Heart left ventricle (tissue), 16 donors: ENCODE results near the gene IAH1. TPM values are rescaled to one million over a fixed set of nuclear protein-coding genes. Genes with fewer than 3 reads are reported as not detected.

ENCODE experiments used
- ATAC-seq, 4 donors: fragments of 200-7000 bp; cut with Tn5 transposase; one replicate each; pipeline ENCODE4 v1.9.1; 2020 to 2022; ENCODE audit warnings: moderate library complexity in 4 of 4, mild to moderate bottlenecking in 3 of 4, moderate number of reproducible peaks in 1 of 4
- DNase-seq, 5 donors: peaks; one replicate each; pipeline ENCODE4 v3.0.0-alpha.2; 2020
- H3K27ac ChIP-seq, 12 donors: fragments of 200-600 bp; sonication (generic) in 4 of 12; one replicate each; pipeline versions ENCODE4 v1.5.0 to v1.8.0; 2016 to 2022; ENCODE audit warnings: mild to moderate bottlenecking in 2 of 12
- H3K27me3 ChIP-seq, 9 donors: fragments of 200-600 bp; sonication (generic) in 2 of 9; one replicate each; pipeline versions ENCODE4 v1.5.1 to v1.8.0; 2016 to 2022; ENCODE audit warnings: mild to moderate bottlenecking in 3 of 9
- H3K36me3 ChIP-seq, 9 donors: fragments of 200-600 bp; sonication (generic) in 2 of 9; one replicate each; pipeline versions ENCODE4 v1.5.0 to v1.8.0; 2018 to 2022; ENCODE audit warnings: mild to moderate bottlenecking in 2 of 9
- H3K4me1 ChIP-seq, 12 donors: fragments of 200-600 bp; sonication (generic) in 4 of 12; one replicate each; pipeline versions ENCODE4 v1.5.0 to v1.8.0; 2016 to 2022; ENCODE audit warnings: mild to moderate bottlenecking in 3 of 12
- H3K4me3 ChIP-seq, 12 donors: fragments of 200-600 bp; sonication (generic) in 4 of 12; one replicate each; pipeline versions ENCODE4 v1.5.0 to v1.8.0; 2017 to 2022; ENCODE audit warnings: mild to moderate bottlenecking in 9 of 12, moderate library complexity in 4 of 12
- H3K9me3 ChIP-seq, 12 donors: fragments of 200-600 bp; sonication (generic) in 4 of 12; one replicate each; pipeline versions ENCODE4 v1.5.0 to v1.8.0; 2016 to 2022; ENCODE audit warnings: mild to moderate bottlenecking in 1 of 12
- CTCF ChIP-seq, 12 donors: fragments of 200-600 bp; sonication (generic) in 4 of 12; IDR thresholded peaks; one replicate each; pipeline versions ENCODE4 v1.5.0 to v1.8.0; 2018 to 2022; ENCODE audit warnings: antibody characterized with exemption in 12 of 12, mild to moderate bottlenecking in 5 of 12
- POLR2A ChIP-seq, 2 donors: fragments of 450-650 bp; IDR thresholded peaks; one replicate each; pipeline ENCODE4 v1.6.1; 2017; ENCODE audit warnings: antibody characterized with exemption in 2 of 2, mild to moderate bottlenecking in 2 of 2, moderate library complexity in 2 of 2
- WGBS, 4 donors: extraction: QIAGEN DNeasy Blood & Tissue Kit in 2 of 4; methylation state at CpG; one replicate each; pipeline versions ENCODE4 v1.1.5 to v1.1.7; 2013 to 2018; 5-methylcytosine and 5-hydroxymethylcytosine counted together
- intact Hi-C, 10 donors: fragments of 100-400 bp; cut with DNase I; formaldehyde crosslinking; loops; one replicate each; pipeline versions ENCODE4 v1.11.1 to v1.14.2; 2022
- polyA plus RNA-seq, 2 donors: library from polyadenylated mRNA; stranded (reverse); fragments of 200-250 nt; gene quantifications; one replicate each; pipeline ENCODE4 v1.2.3, GENCODE V29; 2013
- total RNA-seq, 9 donors: library from RNA; depleted of rRNA in 2 of 9; stranded (reverse); fragments of >200 nt in 2 of 9; fragmentation: NEBNext Ultra II Directional in 3 of 9; extraction: Animal tissue kit (Norgen Biotek cat#: 25700) in 3 of 9; gene quantifications; one replicate each; pipeline versions ENCODE4 v1.1.0 to v1.2.4, GENCODE V29; 2016 to 2023
- donor health status: ischemic (EF 13 %, LVEDD 7.1; RV severe dilation, severe dysfunction).
- donor health status: healthy with polysubstance abuse.
- donor health status: DM: no; HTN: yes; CAD: no.
- donor health status: DM: no; HTN: no; CAD: no.
- donor health status: ischemic (EF 25% LVEDD 6.9; RV normal size, moderate dysfunction).
- donor health status: ischemic (EF 25% LVEDD 5.7; RV mildly dilated, moderate dysfunction).
- donor health status: healthy.
- donor health status: DM: yes; HTN: yes; CAD: no.
- donor health status: ischemic (EF 35%, LVEDD 5.7; RV mildly dilated, moderate dysfunction).
- donor health status: nonischemic (EF 11% LVEDD 7.7; RV severe dilation, severe dysfunction).
- donor health status: DM: yes; HTN: yes; CAD: no.
- donor health status: PGD.
- donor health status: ischemic (EF 29% LVEDD 5.4; RV normal size, mild dysfunction).
- donor health status: nonischemic (EF 23%, LVEDD 6.1; RV moderate dilation, normal function).

IAH1 gene
- total and polyA plus RNA-seq, 11 donors: 51.6 to 124 (median 78.0) TPM

GRCh38 chr2:9465170-9465569 lies 9.2 kb upstream of the IAH1 start:
- no peak overlapping the region for H3K4me3 ChIP-seq
- ATAC-seq (no peak), DNase-seq (no peak)
- H3K27me3 ChIP-seq: no peaks in the 10 kb centered on the region
- peaks cover 0 to 78% (median 44%) of the 10 kb centered on the region in 9 donors for H3K36me3 ChIP-seq
- H3K4me1 ChIP-seq: peaks cover 0 to 7% (median 0%) of the 10 kb centered on the region in 12 donors
- intact Hi-C loops: no loop called here
- no peaks in the 10 kb centered on the region for H3K9me3 ChIP-seq
- no peak overlapping the region for H3K27ac ChIP-seq
- 69 to 98% (median 83%) methylated on average over 7 of the region's 7 CpGs for WGBS, 4 donors
- TF ChIP-seq POLR2A (IDR thresholded peaks at IDR 0.05) (no peak), CTCF (IDR thresholded peaks at IDR 0.05) (no peak)

- Histone ChIP-seq H3K4me1 (peaks cover 0 to 7% (median 0%) of the 10 kb centered on the region in 12 donors), H3K4me3 (no peak overlapping the region), H3K9me3 (no peaks in the 10 kb centered on the region), H3K36me3 (peaks cover 0 to 75% (median 33%) of the 10 kb centered on the region in 9 donors), H3K27me3 (no peaks in the 10 kb centered on the region), H3K27ac (no peak overlapping the region)
- intact Hi-C loops: no loop called here
- DNase-seq (no peak), ATAC-seq (no peak)
- TF ChIP-seq CTCF (IDR thresholded peaks at IDR 0.05) (no peak), POLR2A (IDR thresholded peaks at IDR 0.05) (no peak)
- WGBS, 4 donors: 76 to 96% (median 87%) methylated on average over 33 to 46 of the region's 46 CpGs
Measured at GRCh38 chr2:9466147-9466683, 8.1 kb upstream of the IAH1 start.

- no peak for ATAC-seq
- WGBS, 4 donors: 82 to 90% (median 90%) methylated on average over 10 of the region's 10 CpGs
- peaks cover 0 to 70% (median 29%) of the 10 kb centered on the region in 9 donors for H3K36me3 ChIP-seq
- TF ChIP-seq CTCF (IDR thresholded peaks at IDR 0.05) (no peak), POLR2A (IDR thresholded peaks at IDR 0.05) (no peak)
- no peaks in the 10 kb centered on the region for H3K9me3 ChIP-seq
- H3K27ac ChIP-seq: no peak overlapping the region
- no peaks in the 10 kb centered on the region for H3K27me3 ChIP-seq
- no peak for DNase-seq
- H3K4me3 ChIP-seq: no peak overlapping the region
- intact Hi-C loops: no loop called here
- H3K4me1 ChIP-seq: peaks cover 0 to 7% (median 0%) of the 10 kb centered on the region in 12 donors
Measured at GRCh38 chr2:9467687-9468086, 6.7 kb upstream of the IAH1 start.

GRCh38 chr2:9471206-9471605 lies 3.1 kb upstream of the IAH1 start:
- Histone ChIP-seq H3K27ac (no peak overlapping the region), H3K9me3 (no peaks in the 10 kb centered on the region), H3K36me3 (peaks cover 0 to 42% (median 17%) of the 10 kb centered on the region in 9 donors), H3K4me1 (peaks cover 0 to 22% (median 19%) of the 10 kb centered on the region in 12 donors), H3K4me3 (no peak overlapping the region), H3K27me3 (no peaks in the 10 kb centered on the region)
- 66 to 69% (median 68%) methylated on average over 5 of the region's 5 CpGs for WGBS, 4 donors
- ATAC-seq (no peak), DNase-seq (no peak)
- no peak for TF ChIP-seq CTCF (IDR thresholded peaks at IDR 0.05)
- no peak for TF ChIP-seq POLR2A (IDR thresholded peaks at IDR 0.05)
- intact Hi-C loops: loop anchor here in 3 of 10 donors (5.0 to 10.0 kb wide), 3 partner anchors 154 to 329 kb away; no protein-coding TSS in a partner anchor
